Heart left ventricle (tissue), 13 donors: ENCODE data around the gene HPN.
"Not testable (repeated sequence)": the region's sequence is repeated elsewhere in the genome, so short reads cannot be mapped to it uniquely, and the experiment has no call there.

Source experiments
- CTCF ChIP-seq, 12 donors: fragments of 200-600 bp; sonication (generic) in 4 of 12; IDR thresholded peaks; one replicate each; pipeline versions ENCODE4 v1.5.0 to v1.8.0; 2018 to 2022; ENCODE audit warnings: antibody characterized with exemption in 12 of 12, mild to moderate bottlenecking in 5 of 12
- POLR2A ChIP-seq, 2 donors: fragments of 450-650 bp; IDR thresholded peaks; one replicate each; pipeline ENCODE4 v1.6.1; 2017; ENCODE audit warnings: antibody characterized with exemption in 2 of 2, mild to moderate bottlenecking in 2 of 2, moderate library complexity in 2 of 2
- donor health status: ischemic (EF 13 %, LVEDD 7.1; RV severe dilation, severe dysfunction).
- donor health status: DM: no; HTN: yes; CAD: no.
- donor health status: DM: no; HTN: no; CAD: no.
- donor health status: ischemic (EF 25% LVEDD 6.9; RV normal size, moderate dysfunction).
- donor health status: ischemic (EF 25% LVEDD 5.7; RV mildly dilated, moderate dysfunction).
- donor health status: ischemic (EF 35%, LVEDD 5.7; RV mildly dilated, moderate dysfunction).
- donor health status: nonischemic (EF 11% LVEDD 7.7; RV severe dilation, severe dysfunction).
- donor health status: DM: yes; HTN: yes; CAD: no.
- donor health status: PGD.
- donor health status: ischemic (EF 29% LVEDD 5.4; RV normal size, mild dysfunction).
- donor health status: nonischemic (EF 23%, LVEDD 6.1; RV moderate dilation, normal function).

DNA sequence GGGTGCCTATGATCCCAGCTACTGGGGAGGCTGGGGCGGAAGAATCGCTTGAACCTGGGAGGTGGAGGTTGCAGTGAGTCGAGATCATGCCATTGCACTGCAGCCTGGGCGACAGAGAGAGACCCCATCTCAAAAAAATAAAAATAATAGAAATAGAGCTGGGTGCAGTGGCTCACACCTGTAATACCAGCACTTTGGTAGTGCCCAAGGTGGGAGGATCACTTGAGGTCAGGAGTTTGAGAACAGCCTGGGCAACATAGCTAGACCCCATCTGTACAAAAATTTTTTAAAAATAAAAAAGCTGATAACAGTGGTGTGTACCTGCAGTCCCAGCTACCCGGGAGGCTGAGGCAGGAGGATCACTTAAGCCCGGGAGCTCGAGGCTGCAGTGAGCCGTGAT, 34.1 kb upstream of the HPN start:
- not testable (repeated sequence) for TF ChIP-seq CTCF, POLR2A (IDR thresholded peaks at IDR 0.05)
